HG03103 (cell line): ENCODE results near the gene KRT16.
"Not testable (repeated sequence)": the region's sequence is repeated elsewhere in the genome, so short reads cannot be mapped to it uniquely, and the experiment has no call there.

Experiments used
- ATAC-seq: cut with Tn5 transposase; IDR thresholded peaks from one replicate; pipeline ENCODE4 v1.9.1; 2021; ENCODE audit warnings: low read depth; ENCODE audit not compliant: unreplicated experiment

Gene KRT16

DNA sequence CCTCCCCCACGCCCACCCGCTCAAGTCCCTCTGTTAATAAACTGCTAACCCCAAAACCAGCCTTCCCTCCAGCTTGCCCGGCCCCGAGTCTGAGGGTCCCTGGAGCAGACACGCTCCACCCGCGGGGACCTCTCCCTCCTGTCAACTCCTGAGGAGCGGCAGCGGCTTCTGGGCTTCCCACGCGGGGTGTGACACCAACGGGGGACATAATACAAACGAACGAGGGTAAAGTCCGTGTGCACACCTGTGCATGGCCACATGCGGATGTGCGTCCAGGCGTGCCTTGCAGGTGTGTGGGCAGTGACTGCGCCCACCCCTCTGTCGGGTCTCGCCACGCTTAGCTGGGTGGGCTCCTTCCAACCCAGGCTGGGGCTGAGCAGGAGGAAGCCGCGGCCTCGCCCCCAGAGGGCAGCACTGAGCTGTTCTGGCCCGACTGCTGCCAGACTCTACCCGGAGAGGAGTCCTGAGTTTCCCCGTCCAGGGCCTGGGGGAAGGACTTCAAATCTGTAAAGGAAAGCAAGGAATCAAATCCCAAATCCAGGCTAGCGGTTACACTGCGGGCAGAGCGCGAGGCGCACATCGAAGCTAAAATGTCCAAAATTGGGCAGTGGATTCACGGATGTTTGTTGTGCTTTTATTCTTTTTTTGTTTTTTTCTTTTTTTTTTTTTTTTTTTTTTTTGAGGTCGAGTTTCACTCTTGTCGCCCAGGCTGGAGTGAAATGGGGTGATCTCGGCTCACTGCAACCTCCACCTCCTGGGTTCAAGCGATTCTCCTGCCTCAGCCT lies 36.0 kb upstream of the KRT16 start:
- no peak for ATAC-seq

DNA sequence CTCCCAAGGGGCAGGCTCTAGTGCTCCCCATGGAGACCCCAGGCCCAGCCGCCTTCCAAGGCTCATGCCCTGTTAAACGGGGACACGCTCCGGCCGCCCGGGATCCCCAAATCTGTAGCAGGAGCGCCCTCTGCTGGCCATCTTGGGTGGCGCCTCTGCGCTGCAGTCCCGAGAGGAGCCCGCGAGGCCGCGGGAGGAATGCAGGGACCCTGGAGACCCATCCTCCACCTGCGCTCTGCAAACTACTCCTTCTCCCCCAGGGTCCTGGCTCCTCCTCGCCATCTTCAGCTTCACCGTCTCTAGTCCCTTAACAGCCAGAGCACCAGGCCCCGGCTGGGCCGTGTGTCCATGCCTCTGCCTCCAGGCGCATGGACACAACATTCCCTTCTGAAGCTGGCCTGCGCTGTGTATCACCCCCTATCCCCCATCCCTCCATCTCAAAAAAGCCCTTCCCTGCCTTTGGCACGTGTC lies 35.4 kb upstream of the KRT16 start:
- no peak for ATAC-seq

DNA sequence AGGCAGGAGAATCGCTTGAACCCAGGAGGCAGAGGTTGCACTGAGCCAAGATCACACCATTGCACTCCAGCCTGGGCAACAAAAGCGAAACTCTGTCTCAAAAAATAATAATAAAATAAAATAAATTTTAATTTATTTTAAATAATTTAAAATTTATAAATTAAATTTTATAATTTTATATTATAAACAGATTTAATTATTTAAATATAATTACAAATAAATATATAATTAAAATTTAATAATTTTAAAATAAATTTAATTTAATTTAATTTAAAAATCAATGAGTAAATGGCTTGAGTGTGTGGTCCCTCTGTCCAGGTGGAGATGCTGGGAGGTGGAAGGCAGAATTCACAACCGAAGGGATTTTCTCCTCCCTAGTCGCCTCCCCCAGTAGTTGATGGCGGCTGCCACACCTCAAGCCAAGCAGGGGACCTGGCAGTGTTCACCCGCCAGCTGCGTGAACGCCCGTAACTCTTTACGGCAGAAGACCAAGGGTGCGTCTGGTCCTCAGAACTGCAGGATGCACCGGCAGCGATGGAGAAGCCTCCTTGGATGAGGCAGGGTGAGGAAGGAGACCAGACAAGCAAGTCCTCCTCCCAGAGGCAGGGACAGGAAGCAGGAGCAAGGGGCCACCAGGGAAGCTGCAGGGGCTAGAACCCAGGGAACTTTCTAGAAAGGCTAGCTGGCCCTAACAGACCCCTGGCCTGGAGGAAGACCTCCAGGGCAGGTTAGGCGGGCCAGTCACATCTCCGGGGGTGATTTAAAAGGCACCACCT lies 34.7 kb upstream of the KRT16 start:
- no peak for ATAC-seq

DNA sequence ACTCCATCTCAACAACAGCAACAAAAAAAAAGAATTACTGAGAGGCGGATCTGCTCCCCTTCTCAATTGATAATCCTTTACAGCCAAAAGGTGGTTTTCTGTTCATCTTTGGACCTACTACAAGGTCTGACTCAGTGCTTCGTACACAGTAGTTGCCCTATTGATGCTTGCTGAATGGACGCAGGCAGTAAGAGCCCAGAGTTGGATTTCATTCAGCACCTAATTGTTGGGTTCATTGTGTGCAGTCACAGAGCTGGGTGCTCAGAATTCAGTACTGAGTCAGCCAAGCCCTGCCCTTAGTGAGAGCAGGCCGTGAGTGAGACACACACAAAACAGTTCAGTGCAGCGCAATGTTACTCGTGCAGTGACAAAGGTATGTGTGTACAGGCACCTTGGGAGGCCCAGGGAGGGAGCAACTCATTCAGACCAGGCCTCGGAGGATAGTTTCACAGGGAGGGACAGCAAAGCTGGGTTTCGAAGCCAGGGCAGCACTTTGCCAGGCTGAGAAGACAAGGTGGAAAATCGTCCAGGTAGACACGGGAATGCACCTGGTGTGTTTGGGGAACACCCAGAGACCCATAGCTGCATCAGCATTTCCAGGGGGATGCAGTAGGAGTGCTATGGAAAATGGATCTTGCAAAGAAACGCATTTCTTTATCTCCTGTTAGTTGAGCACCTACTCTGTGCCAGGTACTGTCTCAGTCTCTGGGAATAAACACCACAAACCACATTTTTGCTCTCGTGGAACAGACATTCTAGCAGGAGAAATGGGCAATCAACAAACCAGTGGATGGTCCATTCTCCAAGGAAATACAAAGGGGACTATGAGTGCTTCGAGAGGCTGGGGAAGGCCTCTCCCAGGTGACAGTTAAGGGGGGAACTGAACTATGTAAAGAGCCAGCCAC lies 29.9 kb upstream of the KRT16 start:
- no peak for ATAC-seq

DNA sequence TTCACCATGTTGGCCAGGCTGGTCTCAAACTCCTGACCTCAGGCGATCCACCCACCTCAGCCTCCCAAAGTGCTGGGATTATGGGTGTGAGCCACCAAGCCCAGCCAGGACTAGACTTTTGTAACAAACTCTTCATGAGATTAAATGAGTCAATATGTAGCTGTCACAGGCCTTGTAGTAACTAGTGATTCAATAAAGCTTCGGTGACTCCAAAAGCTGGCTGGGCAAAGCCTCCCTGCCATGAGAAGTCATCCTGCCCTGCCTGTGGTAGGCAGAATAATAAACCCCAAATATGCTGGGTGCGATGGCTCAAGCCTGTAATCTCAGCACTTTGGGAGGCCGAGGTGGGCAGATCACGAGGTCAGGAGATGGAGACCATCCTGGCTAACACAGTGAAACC lies 28.0 kb upstream of the KRT16 start:
- ATAC-seq = not testable (repeated sequence)

DNA sequence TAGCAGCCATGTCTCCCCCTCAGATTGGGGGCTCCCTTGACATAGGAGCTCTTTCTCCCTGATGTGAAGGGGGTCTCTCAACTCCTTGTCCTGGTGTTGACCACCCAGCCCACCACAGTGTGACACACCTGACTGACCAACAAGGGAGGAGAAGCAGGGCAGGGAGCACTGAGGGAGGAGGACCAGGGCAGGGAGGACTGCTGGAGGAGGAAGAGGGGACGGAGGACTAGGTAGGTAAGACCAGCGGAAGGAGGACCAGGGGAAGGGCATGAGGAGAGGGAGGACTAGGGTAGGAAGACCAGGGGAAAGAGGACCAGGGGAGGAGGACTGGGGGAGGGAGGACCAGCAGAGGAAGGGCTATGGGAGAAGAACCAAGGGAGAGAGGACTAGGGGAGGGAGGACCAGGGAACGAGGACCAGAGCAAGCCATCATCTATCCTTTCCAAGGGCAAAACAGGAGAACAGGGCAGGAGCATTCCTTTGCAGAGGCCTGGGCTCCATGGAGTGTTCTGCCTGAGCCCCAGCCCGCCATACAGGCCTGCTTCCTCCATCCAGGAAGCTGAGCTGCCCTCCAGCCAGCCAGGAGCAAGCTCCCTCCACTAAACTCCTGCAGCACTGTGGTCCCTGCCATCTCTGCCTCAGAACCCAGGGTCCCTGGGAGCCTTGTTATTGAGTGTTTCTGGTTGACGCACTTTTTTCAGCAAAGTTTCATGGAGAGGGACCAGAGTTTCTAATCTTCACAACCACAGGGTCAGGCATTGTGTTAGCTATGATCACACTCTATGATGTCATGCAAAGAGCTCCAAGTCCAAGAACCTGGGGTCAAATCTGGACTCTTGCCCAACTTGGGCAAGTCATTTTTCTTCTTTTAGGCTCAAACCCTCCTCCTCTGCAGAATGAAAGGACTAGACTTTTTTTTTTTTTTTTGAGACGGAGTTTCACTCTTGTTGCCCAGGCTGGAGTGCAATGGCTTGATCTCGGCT lies 27.2 kb upstream of the KRT16 start:
- ATAC-seq = no peak

DNA sequence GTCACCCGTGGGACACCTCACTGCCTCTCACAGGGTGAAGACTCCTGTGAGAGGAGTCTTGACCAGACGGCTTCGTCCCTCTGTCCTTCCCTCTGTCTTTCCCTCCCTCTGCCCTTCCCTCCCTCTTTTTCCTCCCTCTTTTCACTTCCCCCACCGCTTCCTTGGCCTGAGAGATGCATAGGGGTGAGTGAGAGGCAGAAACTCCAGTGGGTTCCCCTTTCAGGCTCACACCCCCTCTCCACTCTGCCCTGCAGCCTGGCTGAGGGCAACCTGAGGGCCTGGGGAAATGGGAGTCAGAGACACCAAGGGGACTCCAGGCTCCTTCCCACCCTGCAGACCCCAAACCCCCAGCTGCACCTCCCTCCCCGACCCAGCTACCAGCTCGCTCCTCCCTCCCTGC lies 26.4 kb upstream of the KRT16 start:
- ATAC-seq = no peak

DNA sequence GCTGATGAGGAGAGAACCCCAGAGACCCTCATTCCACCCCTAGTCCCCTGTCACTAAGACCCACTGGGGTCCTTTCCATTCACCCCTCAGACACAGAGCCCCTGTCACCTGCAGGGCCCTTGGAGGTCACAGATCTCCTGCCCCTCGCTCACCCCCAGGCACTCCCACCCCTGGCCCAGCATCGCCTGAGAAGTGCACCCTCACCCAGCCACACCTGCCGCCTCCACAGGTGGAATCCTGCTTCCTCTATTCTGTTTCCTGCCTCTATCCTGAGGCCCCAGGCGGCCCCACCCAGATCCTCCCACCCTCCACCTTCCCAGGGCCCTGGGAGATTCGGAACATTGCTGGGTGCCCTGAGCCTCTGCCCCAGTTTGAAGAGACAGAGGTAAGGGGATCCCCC lies 25.6 kb upstream of the KRT16 start:
- no peak for ATAC-seq

DNA sequence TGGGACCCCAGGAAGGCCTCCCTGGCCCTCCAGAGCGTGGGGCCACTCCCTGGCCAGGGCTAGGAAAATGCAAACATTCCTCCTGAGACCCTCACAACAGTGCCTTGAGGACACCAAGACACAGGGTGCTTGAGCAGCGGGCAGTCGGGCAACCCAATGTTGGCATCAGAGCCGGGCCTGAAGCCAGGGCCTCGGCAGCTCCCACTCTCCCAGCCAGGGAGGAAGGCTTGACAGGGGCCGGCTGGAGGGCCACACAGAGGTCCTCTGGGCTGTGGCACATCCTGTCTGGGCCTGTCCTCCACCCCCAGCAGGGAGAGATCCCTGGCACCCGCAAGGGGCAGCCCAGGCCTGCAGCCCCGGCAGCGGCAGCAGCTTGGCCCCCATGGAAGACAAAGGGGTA lies 24.1 kb upstream of the KRT16 start:
- no peak for ATAC-seq

DNA sequence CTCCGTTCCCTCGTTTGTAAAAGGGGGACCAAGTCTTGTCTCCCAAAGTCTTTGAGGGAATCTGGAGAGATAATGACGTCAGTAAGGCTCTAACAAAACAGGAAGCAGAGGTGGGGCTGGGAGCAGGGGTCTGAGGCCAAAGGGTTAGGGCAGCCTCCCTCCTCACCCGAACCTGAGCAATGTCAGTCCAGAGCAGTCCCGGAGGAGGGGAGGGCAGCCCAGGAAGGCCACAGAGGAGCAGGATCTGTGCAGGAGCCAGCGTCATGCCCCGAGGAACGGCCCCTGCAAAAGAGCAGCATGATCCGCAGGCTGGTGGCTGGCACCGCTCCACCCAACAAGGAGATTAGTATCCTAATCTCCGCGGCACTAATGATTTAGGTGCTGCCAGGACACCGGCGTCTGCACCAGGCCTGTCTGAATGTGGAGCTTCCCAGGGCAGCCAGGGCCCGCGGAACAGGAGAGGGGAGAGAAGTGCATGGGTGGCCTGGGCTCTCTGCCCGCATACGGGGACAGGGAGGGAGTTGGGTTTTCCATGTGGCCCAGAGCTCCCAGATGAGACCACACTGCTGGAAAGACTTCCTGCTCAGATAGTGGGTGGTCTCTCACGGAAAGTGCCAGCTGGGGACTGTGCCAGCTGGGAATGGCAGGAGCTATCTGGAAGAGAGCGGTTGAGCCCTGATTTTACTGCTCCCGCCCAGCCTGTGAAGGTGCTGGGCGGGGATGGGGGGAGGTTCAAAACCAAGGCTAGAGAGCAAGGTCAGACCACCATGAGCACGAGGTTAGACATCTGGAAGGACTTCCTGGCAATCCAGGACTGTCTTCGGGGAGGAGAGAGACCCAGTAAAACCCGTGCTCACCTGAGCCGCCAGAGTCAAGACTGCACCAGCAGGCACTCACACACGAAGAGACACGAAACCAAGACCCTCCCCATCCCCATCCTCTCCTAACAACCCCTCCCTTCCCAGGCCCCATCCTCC lies 22.8 kb upstream of the KRT16 start:
- no peak for ATAC-seq

DNA sequence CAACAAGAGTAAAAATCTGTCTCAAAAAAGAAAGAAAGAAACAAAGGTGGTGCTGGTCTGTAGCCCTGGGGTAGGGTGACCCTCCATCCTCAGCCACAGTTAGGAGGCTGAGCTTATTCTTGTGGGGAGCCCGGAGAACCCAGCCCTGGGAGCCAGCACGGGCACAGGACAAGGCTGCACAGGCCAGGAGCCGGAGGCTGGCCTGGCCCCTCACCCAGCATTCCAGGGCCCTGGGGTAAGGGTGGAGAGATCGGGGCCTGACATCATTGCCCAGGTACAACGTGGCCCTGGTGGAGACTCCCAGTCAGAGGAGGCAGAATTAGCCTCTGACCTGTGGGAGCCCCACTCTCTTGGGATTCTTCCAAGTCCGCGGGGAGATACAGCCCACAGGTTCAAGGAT lies 22.1 kb upstream of the KRT16 start:
- ATAC-seq = no peak

DNA sequence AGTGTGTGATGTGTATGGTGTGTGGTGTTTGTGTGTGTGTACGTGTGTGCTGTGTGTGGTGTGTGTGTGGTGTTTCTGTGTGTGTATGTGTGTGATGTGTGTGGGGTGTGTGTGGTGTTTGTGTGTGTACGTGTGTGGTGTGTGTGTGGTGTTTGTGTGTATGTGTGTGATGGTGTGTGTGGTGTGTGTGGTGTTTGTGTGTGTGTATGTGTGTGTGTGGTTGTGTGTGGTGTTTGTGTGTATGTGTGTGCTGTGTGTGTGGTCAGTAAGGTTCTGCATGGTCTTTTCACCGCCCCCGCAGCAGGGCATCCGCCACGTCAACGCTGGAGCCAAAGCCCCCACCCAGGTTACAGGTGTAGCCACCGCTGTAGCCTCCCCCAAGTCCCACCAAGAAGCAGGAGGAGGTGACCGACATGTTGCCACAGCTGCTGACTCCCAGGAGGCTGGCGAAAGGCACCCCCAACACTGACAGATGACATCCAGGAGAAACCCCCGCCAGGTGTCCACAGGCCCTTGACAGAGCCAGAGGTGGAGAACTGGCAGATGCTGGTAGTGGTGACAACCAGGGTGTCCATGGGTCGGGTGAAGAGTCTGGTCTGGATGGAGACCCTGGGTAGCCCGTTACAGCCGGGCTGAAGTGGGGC lies 21.1 kb upstream of the KRT16 start:
- no peak for ATAC-seq

DNA sequence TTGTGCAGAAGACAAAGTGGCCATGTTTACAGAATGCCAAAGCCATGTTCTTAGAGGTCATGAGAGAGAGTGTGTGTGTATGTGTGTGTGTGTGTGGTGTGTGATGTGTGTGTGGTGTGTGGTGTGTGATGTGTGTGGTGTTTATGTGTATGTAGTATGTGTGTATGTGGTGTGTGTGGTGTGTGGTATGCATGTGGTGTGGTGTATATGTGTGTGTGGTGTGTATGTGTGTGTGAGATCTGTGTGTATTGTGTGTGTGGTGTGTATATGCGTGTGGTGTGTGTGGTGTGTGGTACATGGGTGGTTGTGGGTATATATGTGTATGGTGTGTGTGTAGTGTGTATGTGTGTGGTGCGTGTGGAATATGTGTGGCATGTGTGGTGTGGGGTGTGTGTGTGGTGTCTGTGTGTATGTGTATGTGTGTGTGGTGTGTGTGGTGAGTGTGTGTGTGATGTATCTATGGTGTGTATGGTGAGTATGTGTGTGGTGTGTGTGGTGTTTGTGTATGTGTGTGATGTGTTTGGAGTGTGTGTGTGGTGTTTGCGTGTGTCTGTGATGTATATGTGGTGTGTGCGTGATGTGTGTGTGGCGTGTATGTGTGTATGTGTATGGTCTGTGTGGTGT lies 20.0 kb upstream of the KRT16 start:
- ATAC-seq = no peak

DNA sequence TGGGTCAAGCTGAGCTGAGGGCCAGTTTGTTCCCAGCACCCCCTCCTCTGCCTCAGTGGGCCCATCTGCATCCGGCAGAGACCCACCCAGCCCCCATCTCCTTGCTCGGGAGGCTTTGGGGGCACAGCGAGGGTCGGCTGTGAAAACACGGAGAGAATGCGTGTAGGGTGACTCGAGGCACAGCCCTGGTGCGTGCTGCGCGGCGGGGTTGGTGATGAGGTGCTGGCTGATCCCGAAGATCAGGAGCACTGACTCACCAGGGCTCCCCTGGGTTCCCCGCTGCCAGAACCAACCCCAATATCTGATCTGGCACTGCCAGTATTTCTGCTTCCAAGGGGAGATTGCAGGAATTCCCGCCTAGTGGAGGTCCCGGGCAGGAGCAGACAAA lies 19.3 kb upstream of the KRT16 start:
- ATAC-seq = no peak

DNA sequence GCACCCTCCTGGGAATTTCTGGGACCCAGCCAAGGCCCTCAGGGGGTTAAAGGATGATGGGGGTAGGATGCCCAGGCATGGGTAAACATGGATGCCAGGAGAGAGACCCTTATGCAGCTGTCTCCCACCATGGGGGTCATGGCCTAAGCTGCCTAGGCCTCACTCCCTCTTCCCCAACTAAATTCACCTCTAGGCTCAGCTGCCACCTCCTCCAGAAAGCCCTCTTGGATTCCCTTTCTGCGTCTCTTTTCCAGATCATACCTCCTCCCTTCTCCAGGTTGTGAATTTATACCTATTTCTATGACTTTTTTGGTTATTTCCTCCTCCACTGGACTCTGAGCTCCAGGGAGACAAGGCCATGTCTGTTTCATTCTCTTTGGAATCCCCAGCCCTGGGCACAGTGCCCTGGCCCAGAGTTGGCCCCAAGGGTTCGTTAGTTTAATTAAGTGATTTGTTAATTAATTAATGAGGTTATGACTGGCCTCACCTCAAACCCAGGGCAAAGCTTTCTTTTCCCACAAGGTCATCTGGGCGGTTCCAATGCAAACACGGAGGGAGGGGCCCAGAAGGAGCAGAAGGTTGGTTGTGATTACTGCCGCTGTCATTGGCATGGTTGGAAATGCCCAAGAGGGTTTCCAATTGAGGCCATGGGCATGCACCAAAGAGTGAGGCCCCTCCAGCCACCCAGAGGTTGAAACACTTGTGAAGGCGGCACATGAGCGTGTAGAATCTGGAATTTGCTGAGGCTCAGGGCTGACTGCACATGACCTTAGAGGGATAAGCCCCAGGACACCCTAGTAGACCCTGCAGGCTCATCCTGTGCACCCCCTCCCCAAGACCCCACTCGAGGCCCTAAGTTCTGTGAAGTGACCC lies 18.7 kb upstream of the KRT16 start:
- ATAC-seq = no peak

DNA sequence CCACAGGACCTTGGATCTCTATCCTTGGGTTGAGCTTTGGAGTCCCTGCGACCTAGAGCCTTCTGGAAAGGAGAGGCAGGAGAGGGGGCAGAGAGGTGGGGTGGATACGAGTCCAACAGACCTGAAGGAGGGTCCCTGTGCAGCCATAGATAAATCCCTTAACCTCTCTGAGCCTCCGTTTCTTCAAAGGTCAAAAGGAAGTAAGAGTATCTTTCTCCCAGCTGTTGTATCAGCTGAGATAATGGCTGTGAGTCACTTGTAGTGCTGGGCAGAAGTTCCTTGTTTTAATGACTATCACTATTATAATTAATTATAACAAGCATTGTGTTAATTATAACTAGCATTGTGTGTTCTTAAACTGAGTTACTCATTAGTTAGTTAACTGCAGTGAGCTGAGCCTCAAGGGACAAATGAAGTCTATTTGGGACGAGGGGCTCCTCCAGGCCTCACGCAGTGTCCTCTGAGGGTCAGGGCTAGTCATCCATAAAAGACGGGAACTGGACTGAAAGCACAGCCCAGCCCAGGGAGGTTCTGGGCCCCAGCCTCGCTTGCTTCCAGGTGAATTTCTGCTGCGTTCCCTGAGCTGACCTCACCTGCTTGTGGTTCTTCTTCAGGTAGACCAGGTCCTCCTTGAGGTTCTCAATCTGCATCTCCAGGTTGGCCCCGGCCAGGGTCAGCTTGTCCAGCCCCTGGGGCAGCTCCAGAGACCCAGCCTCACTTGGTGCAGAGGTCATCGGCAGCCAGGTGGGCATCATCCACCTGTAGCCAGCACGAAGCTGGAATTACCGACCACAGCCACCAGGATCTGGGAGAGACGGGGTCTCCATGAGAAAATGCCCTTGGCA lies 17.5 kb upstream of the KRT16 start:
- no peak for ATAC-seq
